Nephron (organoid): ENCODE measurements around the gene JARID2.

Experiments
- H3K27ac Mint-ChIP-seq, 3 experiments: 2 replicates each; pipeline ENCODE4 v1.8.0; 2020; ENCODE audit warnings: mixed read lengths in 3 of 3, mild to moderate bottlenecking in 2 of 3, moderate library complexity in 1 of 3
- H3K27me3 Mint-ChIP-seq: 2 replicates; pipeline ENCODE4 v1.8.0; 2021; ENCODE audit warnings: low read depth, mild to moderate bottlenecking, moderate library complexity, mixed read lengths
- H3K36me3 Mint-ChIP-seq: 2 replicates; pipeline ENCODE4 v1.8.0; 2020; ENCODE audit warnings: low read depth, mixed read lengths
- H3K4me1 Mint-ChIP-seq: 2 replicates; pipeline ENCODE4 v1.8.0; 2020; ENCODE audit warnings: mixed read lengths
- H3K4me3 Mint-ChIP-seq, 3 experiments: 2 replicates each; pipeline ENCODE4 v1.8.0; 2020; ENCODE audit warnings: mild to moderate bottlenecking in 3 of 3, mixed read lengths in 3 of 3, moderate library complexity in 2 of 3
- H3K9me3 Mint-ChIP-seq: 2 replicates; pipeline ENCODE4 v1.8.0; 2020; ENCODE audit warnings: mixed read lengths
- TF ChIP-seq, protein P1 (sequence below), 3 experiments: fragments of 200-600 bp; sonication (generic); IDR thresholded peaks; one replicate each; pipeline ENCODE4 v1.5.0; 2021; ENCODE audit warnings: antibody characterized with exemption in 3 of 3; ENCODE audit not compliant: unreplicated experiment in 3 of 3

JARID2 gene

DNA sequence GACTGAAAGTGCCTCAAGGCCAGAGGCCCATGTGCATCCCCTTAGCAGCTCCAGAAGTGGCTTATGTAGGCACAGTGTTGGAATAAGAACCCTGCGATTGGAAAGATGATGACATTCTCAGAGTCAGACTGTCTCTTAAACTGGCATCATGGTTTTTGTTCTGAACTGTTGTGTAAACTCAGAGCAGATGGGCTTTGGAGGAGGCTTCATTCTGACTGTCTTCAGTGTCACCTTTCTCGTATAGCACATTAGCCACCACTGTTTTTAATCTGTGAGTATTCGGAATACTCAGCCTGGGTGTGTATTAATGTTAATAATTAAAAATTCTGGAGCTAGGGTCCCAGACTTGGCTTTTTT, 140.9 kb downstream of the JARID2 start:
- Mint-ChIP-seq H3K9me3 (no peaks in the 10 kb centered on the region), H3K4me1 (peaks cover 65% of the 10 kb centered on the region), H3K4me3 (no peak overlapping the region), H3K36me3 (peaks cover 1% of the 10 kb centered on the region), H3K27ac (no peak overlapping the region), H3K27me3 (peaks cover 4% of the 10 kb centered on the region)
- TF ChIP-seq, protein P1, sequence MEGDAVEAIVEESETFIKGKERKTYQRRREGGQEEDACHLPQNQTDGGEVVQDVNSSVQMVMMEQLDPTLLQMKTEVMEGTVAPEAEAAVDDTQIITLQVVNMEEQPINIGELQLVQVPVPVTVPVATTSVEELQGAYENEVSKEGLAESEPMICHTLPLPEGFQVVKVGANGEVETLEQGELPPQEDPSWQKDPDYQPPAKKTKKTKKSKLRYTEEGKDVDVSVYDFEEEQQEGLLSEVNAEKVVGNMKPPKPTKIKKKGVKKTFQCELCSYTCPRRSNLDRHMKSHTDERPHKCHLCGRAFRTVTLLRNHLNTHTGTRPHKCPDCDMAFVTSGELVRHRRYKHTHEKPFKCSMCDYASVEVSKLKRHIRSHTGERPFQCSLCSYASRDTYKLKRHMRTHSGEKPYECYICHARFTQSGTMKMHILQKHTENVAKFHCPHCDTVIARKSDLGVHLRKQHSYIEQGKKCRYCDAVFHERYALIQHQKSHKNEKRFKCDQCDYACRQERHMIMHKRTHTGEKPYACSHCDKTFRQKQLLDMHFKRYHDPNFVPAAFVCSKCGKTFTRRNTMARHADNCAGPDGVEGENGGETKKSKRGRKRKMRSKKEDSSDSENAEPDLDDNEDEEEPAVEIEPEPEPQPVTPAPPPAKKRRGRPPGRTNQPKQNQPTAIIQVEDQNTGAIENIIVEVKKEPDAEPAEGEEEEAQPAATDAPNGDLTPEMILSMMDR (IDR thresholded peaks at IDR 0.05; ENCODE audit: unreplicated experiment in 3 of 3): no peak

DNA sequence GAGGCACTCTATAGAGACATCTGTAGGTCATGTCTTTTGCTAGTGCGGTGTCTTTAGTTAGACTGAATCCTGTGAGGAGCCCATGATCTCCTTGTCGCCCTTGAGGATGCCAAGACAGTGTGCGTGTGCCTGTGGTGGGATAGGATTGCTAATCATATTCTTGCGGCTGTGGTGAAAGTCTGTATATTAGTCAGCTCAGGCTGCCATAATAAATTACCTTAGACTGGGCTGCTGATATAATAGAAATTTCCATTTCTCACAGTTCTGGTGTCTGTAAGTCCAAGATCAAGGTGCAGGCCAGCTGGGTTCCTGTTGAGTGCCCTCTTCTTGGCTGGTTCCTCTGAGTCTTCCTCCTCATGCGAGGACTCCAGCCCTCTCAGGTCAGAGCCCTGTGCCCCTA, 141.2 kb downstream of the JARID2 start:
- peaks cover 68% of the 10 kb centered on the region for H3K4me1 Mint-ChIP-seq
- TF ChIP-seq, protein P1 (IDR thresholded peaks at IDR 0.05; ENCODE audit: unreplicated experiment in 3 of 3): no peak
- H3K27me3 Mint-ChIP-seq: peaks cover 4% of the 10 kb centered on the region
- no peaks in the 10 kb centered on the region for H3K9me3 Mint-ChIP-seq
- H3K36me3 Mint-ChIP-seq: peaks cover 4% of the 10 kb centered on the region
- no peak overlapping the region for H3K27ac Mint-ChIP-seq
- no peak overlapping the region for H3K4me3 Mint-ChIP-seq

DNA sequence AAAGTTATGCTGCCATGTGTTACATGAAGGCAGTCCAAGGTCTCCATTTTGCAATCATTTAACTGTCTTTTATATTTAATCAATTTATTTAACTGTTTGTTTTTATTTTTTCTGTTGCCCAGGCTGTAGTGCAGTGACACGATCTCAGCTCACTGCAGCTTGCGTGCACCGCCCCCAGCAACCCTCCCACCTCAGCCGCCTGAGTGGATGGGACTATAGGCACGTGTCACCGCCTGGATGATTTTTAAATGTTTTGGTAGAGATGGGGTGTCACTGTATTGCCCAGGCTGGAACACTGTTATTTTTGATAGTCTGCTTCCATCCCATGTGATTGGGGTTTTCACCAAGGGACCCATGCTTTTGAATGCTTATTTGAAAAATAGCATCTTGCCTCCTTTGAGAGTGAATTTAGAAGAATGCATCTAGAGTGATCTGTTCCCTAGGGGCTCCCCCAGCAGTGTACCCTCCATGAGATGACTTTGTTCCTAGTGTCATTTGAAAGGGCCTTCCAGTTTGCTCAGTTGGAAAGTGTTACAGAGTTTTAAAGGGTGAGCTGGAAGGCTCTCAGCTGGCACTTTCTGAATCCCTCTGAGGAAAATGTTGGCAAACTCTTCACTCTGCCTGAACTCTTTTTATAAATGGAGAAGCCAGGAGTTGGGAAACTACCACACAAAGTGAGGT, 143.4 kb downstream of the JARID2 start:
- H3K36me3 Mint-ChIP-seq: peaks cover 14% of the 10 kb centered on the region

DNA sequence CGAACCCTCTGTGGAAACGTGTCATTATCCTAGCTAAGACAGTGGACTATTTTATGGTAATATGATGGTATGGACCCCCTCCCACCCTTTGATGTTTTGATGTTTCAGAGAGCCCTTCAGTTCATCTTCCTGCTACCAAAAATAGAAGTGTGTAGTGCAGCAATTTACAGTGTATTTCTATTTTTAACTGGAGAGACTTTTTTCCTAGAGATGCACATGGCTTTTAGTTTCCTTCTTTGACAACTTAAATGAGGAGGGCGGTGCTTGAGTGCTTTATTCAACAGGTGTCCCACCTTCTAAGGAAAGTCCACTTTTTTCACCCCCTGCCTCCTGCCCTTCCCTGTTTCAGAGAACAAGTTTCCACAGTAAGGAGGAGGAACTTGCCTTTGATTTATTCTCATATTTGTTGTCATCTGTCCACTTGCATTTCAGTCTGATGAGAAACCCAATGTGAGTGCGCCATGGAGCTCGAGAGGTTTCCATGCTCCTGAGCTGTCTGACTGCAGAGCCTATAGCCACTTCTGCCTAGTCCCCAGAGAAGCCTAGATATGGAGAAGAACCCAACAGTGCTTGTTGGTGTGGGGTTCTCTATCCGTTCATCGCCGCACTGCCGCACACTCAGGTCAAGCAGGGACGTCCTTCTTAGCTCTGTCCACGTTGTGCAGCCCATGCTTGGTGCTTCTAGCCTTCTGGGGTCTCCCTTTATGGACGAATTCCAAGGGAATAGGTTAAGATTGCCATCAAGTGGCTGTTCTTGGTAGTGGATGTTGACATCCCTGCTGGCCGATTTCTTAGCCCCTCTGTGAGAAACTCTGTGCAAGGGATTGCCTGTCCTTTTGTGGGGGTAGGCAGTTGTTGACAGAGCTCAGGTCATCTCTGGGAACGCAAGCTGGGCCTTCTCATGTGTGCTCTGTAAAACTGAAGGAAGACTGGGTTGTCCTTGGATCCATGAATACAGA, 144.2 kb downstream of the JARID2 start:
- TF ChIP-seq, protein P1 (IDR thresholded peaks at IDR 0.05; ENCODE audit: unreplicated experiment in 3 of 3): peak; percentile 76 to 79 (median 77)
- H3K4me3 Mint-ChIP-seq: peak overlapping the region; percentile 2 to 59 (median 53)
- H3K4me1 Mint-ChIP-seq: peaks cover 67% of the 10 kb centered on the region

More for the DNA sequence above, 143.4 kb downstream of the JARID2 start:
- Mint-ChIP-seq H3K9me3 (peaks cover 5% of the 10 kb centered on the region), H3K27me3 (peaks cover 4% of the 10 kb centered on the region), H3K27ac (peak overlapping the region in 2 of 3 experiments; percentile 62 to 70), H3K4me1 (peaks cover 73% of the 10 kb centered on the region), H3K4me3 (peak overlapping the region in 1 of 3 experiments; percentile 11)
- TF ChIP-seq, protein P1 (IDR thresholded peaks at IDR 0.05; ENCODE audit: unreplicated experiment in 3 of 3): no peak

DNA sequence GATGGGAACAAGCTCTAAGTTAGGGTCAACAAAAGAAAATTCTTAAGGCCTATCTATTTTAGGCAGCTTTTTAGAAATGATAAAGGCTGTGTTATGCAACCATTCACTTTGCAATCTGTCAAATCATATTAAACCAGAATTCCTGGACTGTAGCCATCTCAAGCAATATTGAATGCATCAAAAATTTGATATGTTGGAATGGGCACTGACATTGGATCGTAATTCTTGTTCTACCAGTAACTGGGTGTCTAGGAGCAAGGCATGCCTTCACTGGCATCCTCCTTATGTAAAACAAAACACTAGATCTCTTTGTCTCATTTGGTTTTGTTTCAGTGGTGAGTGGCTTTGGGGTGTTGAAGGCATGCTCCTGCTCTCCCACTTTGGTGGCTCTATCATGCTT, 145.6 kb downstream of the JARID2 start:
- peaks cover 5% of the 10 kb centered on the region for H3K9me3 Mint-ChIP-seq
- H3K4me3 Mint-ChIP-seq: no peak overlapping the region
- peaks cover 59% of the 10 kb centered on the region for H3K4me1 Mint-ChIP-seq
- H3K27ac Mint-ChIP-seq: peak overlapping the region in 2 of 3 experiments; percentile 62 to 70
- H3K27me3 Mint-ChIP-seq: peaks cover 4% of the 10 kb centered on the region
- TF ChIP-seq, protein P1 (IDR thresholded peaks at IDR 0.05; ENCODE audit: unreplicated experiment in 3 of 3): no peak
- peaks cover 18% of the 10 kb centered on the region for H3K36me3 Mint-ChIP-seq

More for the DNA sequence above, 144.2 kb downstream of the JARID2 start:
- Mint-ChIP-seq H3K36me3 (peaks cover 18% of the 10 kb centered on the region), H3K27me3 (peaks cover 4% of the 10 kb centered on the region), H3K27ac (peak overlapping the region; percentile 62 to 80 (median 70)), H3K9me3 (peaks cover 5% of the 10 kb centered on the region)
